ENCODE measurements around the gene HYPK. TPM values are rescaled to one million over a fixed set of nuclear protein-coding genes. Genes with fewer than 3 reads are reported as not detected.
"Not testable (repeated sequence)": the region's sequence is repeated elsewhere in the genome, so short reads cannot be mapped to it uniquely, and the experiment has no call there.

Gene HYPK
- total RNA-seq, 2 experiments from 2014 or later: 16.7 to 19.1 TPM

- H3K9me3 Mint-ChIP-seq, H3K27me3 Mint-ChIP-seq: not testable (repeated sequence)
- DNase-seq: peak; percentile 17
- peak overlapping the region; percentile 32 for H3K4me3 Mint-ChIP-seq
- CTCF ChIA-PET: interaction anchor here (1.2 kb wide), 1 partner anchor 384 kb away, joined by 3 read pairs; no protein-coding TSS in a partner anchor
- POLR2A ChIA-PET: interaction anchor here (1.2 to 1.7 kb wide), 6 partner anchors 13 to 903 kb away, joined by 4 to 17 read pairs (median 6); partner anchors contain the start of genes ELL3, HYPK, SERF2 and SERINC4
- H3K4me1 Mint-ChIP-seq (ENCODE audit: low read depth): peaks cover 59% of the 10 kb centered on the region
- H3K27ac Mint-ChIP-seq: peak overlapping the region; percentile 97
- peaks cover 38% of the 10 kb centered on the region for H3K36me3 Mint-ChIP-seq
- intact Hi-C loops (cut with micrococcal nuclease): loop anchor here (10.0 kb wide), 4 partner anchors 459 to 1579 kb away; partner anchors contain the start of genes EIF3J and GOLM2
Observed at GRCh38 chr15:43825305-43825704, 24.9 kb downstream of the HYPK start.

- Mint-ChIP-seq H3K4me3 (peak overlapping the region; percentile 94), H3K4me1 (ENCODE audit: low read depth) (peaks cover 62% of the 10 kb centered on the region), H3K36me3 (peaks cover 40% of the 10 kb centered on the region), H3K27me3 (no peaks in the 10 kb centered on the region), H3K9me3 (no peaks in the 10 kb centered on the region), H3K27ac (peak overlapping the region; percentile 94)
- ChIA-PET POLR2A (no interaction called here), CTCF (no interaction called here)
- intact Hi-C loops (cut with micrococcal nuclease): loop anchor here (2.0 to 10.0 kb wide), 6 partner anchors 77 to 1579 kb away; partner anchors contain the start of genes EIF3J and GOLM2
- DNase-seq: no peak
Observed at GRCh38 chr15:43826029-43826507, 25.7 kb downstream of the HYPK start.

- H3K9me3 Mint-ChIP-seq: no peaks in the 10 kb centered on the region
- intact Hi-C loops (cut with micrococcal nuclease): loop anchor here (2.0 to 10.0 kb wide), 6 partner anchors 78 to 1578 kb away; partner anchors contain the start of genes EIF3J and GOLM2
- H3K27ac Mint-ChIP-seq: peak within 1 kb of the TSS; percentile 94
- peaks cover 59% of the 10 kb centered on the region for H3K4me1 Mint-ChIP-seq (ENCODE audit: low read depth)
- H3K27me3 Mint-ChIP-seq: no peaks in the 10 kb centered on the region
- POLR2A ChIA-PET: interaction anchor here (0.6 to 2.3 kb wide), 8 partner anchors 10 to 70 kb away, joined by 3 to 10 read pairs (median 5); partner anchors contain the start of genes ELL3, HYPK, SERF2 and SERINC4
- H3K36me3 Mint-ChIP-seq: peaks cover 40% of the 10 kb centered on the region
- DNase-seq: peak; percentile 90
- H3K4me3 Mint-ChIP-seq: peak within 1 kb of the TSS; percentile 94
- CTCF ChIA-PET: interaction anchor here (1.6 kb wide), 1 partner anchor 17 kb away, joined by 6 read pairs; no protein-coding TSS in a partner anchor
Observed at GRCh38 chr15:43826508-43827341, 26.3 kb downstream of the HYPK start, which contains the start of gene WDR76. TSS of gene WDR76 (plus strand) at chr15:43827002. CDS start at chr15:43827033, 31 bp downstream.

GRCh38 chr15:43828061-43828657 lies 27.8 kb downstream of the HYPK start:
- intact Hi-C loops (cut with micrococcal nuclease): loop anchor here (10.0 kb wide), 4 partner anchors 457 to 1577 kb away; partner anchors contain the start of genes EIF3J and GOLM2
- CTCF ChIA-PET: interaction anchor here (0.9 to 1.6 kb wide), 4 partner anchors 15 to 387 kb away, joined by 3 to 6 read pairs (median 4); no protein-coding TSS in a partner anchor
- Mint-ChIP-seq H3K9me3 (no peaks in the 10 kb centered on the region), H3K4me3 (peak overlapping the region; percentile 94), H3K4me1 (ENCODE audit: low read depth) (peaks cover 54% of the 10 kb centered on the region), H3K27ac (peak overlapping the region; percentile 94), H3K36me3 (peaks cover 48% of the 10 kb centered on the region), H3K27me3 (no peaks in the 10 kb centered on the region)
- peak; percentile 49 for DNase-seq
- POLR2A ChIA-PET: interaction anchor here (0.5 to 2.3 kb wide), 11 partner anchors 8 to 82 kb away, joined by 3 to 10 read pairs (median 4); partner anchors contain the start of genes ELL3, HYPK, PDIA3 and SERF2

- H3K27ac Mint-ChIP-seq, H3K27me3 Mint-ChIP-seq, POLR2A ChIA-PET, CTCF ChIA-PET, H3K9me3 Mint-ChIP-seq, DNase-seq: not testable (repeated sequence)
- Mint-ChIP-seq H3K36me3 (peaks cover 53% of the 10 kb centered on the region), H3K4me1 (ENCODE audit: low read depth) (peaks cover 44% of the 10 kb centered on the region), H3K4me3 (peak overlapping the region; percentile 94)
- intact Hi-C loops (cut with micrococcal nuclease): loop anchor here (10.0 kb wide), 4 partner anchors 455 to 1575 kb away; partner anchors contain the start of genes EIF3J and GOLM2
Observed at GRCh38 chr15:43829951-43830540, 29.6 kb downstream of the HYPK start.

- H3K27me3 Mint-ChIP-seq: not testable (repeated sequence)
Observed at GRCh38 chr15:43830691-43831275, 30.4 kb downstream of the HYPK start.

GRCh38 chr15:43831519-43832052 lies 31.2 kb downstream of the HYPK start:
- H3K27me3 Mint-ChIP-seq; DNase-seq; H3K9me3 Mint-ChIP-seq; H3K27ac Mint-ChIP-seq; CTCF ChIA-PET; intact Hi-C loops (cut with micrococcal nuclease): not testable (repeated sequence)
- peaks cover 34% of the 10 kb centered on the region for H3K4me1 Mint-ChIP-seq (ENCODE audit: low read depth)
- POLR2A ChIA-PET: interaction anchor here (1.6 kb wide), 1 partner anchor 82 kb away, joined by 3 read pairs; no protein-coding TSS in a partner anchor
- H3K36me3 Mint-ChIP-seq: peaks cover 61% of the 10 kb centered on the region
- peak overlapping the region; percentile 35 for H3K4me3 Mint-ChIP-seq

More at GRCh38 chr15:43830691-43831275, 30.4 kb downstream of the HYPK start:
- intact Hi-C loops (cut with micrococcal nuclease); DNase-seq; CTCF ChIA-PET; H3K9me3 Mint-ChIP-seq; H3K4me3 Mint-ChIP-seq; H3K27ac Mint-ChIP-seq: not testable (repeated sequence)
- Mint-ChIP-seq H3K4me1 (ENCODE audit: low read depth) (peaks cover 42% of the 10 kb centered on the region), H3K36me3 (peaks cover 57% of the 10 kb centered on the region)
- POLR2A ChIA-PET: interaction anchor here (1.6 kb wide), 1 partner anchor 81 kb away, joined by 3 read pairs; no protein-coding TSS in a partner anchor

GRCh38 chr15:43832485-43832884 lies 32.1 kb downstream of the HYPK start:
- H3K27ac Mint-ChIP-seq: peak overlapping the region; percentile 2
- H3K36me3 Mint-ChIP-seq: peaks cover 59% of the 10 kb centered on the region
- DNase-seq; H3K4me3 Mint-ChIP-seq; H3K9me3 Mint-ChIP-seq; CTCF ChIA-PET; H3K27me3 Mint-ChIP-seq; intact Hi-C loops (cut with micrococcal nuclease); POLR2A ChIA-PET: not testable (repeated sequence)
- H3K4me1 Mint-ChIP-seq (ENCODE audit: low read depth): peaks cover 34% of the 10 kb centered on the region

GRCh38 chr15:43845421-43845820 lies 45.0 kb downstream of the HYPK start:
- Mint-ChIP-seq H3K9me3 (no peaks in the 10 kb centered on the region), H3K27me3 (no peaks in the 10 kb centered on the region), H3K27ac (no peak overlapping the region), H3K36me3 (peaks cover 45% of the 10 kb centered on the region), H3K4me1 (ENCODE audit: low read depth) (no peaks in the 10 kb centered on the region), H3K4me3 (no peak overlapping the region)
- DNase-seq: no peak
- CTCF ChIA-PET: no interaction called here
- POLR2A ChIA-PET: interaction anchor here (0.6 to 0.7 kb wide), 2 partner anchors 13 to 36 kb away, joined by 3 to 7 read pairs; no protein-coding TSS in a partner anchor
- intact Hi-C loops (cut with micrococcal nuclease): no loop called here

GRCh38 chr15:43851251-43851650 lies 50.9 kb downstream of the HYPK start:
- H3K36me3 Mint-ChIP-seq: peaks cover 50% of the 10 kb centered on the region
- CTCF ChIA-PET: interaction anchor here (0.7 kb wide), 1 partner anchor 223 kb away, joined by 3 read pairs; no protein-coding TSS in a partner anchor
- H3K9me3 Mint-ChIP-seq: no peaks in the 10 kb centered on the region
- H3K27me3 Mint-ChIP-seq: no peaks in the 10 kb centered on the region
- intact Hi-C loops (cut with micrococcal nuclease): no loop called here
- no peak for DNase-seq
- H3K4me1 Mint-ChIP-seq (ENCODE audit: low read depth): no peaks in the 10 kb centered on the region
- POLR2A ChIA-PET: interaction anchor here (0.9 kb wide), 1 partner anchor 10 kb away, joined by 3 read pairs; no protein-coding TSS in a partner anchor
- H3K27ac Mint-ChIP-seq: no peak overlapping the region
- no peak overlapping the region for H3K4me3 Mint-ChIP-seq

- H3K27me3 Mint-ChIP-seq: no peaks in the 10 kb centered on the region
- H3K27ac Mint-ChIP-seq: no peak overlapping the region
- H3K4me3 Mint-ChIP-seq: no peak overlapping the region
- POLR2A ChIA-PET: no interaction called here
- intact Hi-C loops (cut with micrococcal nuclease): no loop called here
- CTCF ChIA-PET: interaction anchor here (0.8 kb wide), 1 partner anchor 465 kb away, joined by 3 read pairs; no protein-coding TSS in a partner anchor
- no peak for DNase-seq
- H3K36me3 Mint-ChIP-seq: peaks cover 58% of the 10 kb centered on the region
- H3K9me3 Mint-ChIP-seq: no peaks in the 10 kb centered on the region
- no peaks in the 10 kb centered on the region for H3K4me1 Mint-ChIP-seq (ENCODE audit: low read depth)
Observed at GRCh38 chr15:43852607-43853006, 52.2 kb downstream of the HYPK start.

Data from activated CD4-positive, alpha-beta memory T cell treated with anti-CD3 and anti-CD28 coated beads for 36 hours (primary cell).